ENCODE data around the gene MAPK9. TPM values are rescaled to one million over a fixed set of nuclear protein-coding genes. Genes with fewer than 3 reads are reported as not detected.

The MAPK9 gene
- polyA plus RNA-seq, 2 donors, result 5.4 to 10.3 TPM

DNA sequence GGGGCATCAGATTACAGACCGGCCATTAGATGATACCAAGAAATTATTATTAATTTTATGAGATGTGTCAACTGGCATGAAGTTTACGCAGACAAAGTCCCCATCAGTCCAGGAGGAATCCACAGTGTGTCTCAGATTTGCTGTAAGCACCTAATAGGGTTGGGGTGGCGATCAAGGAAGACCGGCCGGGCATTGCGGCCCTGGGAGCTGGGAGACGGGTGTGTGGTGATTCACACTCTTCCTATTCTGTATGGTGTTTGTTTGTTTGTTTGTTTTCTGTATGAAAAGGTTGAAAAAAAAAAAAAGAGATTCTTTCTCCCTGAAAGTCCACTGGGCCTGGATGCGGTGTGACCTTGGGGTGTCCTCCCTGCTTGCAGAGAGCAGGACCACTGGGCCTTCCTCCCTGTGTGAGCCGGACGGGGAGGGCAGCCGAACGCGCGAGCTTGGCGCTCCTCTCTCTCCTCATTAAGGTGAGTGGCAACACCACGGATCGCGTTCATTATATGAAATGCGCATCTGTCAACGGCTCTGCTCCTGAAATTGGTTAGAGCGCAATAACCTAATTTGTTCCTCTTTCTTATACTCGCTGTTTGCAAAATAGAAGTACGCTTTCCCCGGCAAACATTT lies 98.0 kb downstream of the MAPK9 start:
- H3K4me1 ChIP-seq (ENCODE audit: control insufficient read depth in 2 of 2, insufficient read depth in 2 of 2, low read length in 1 of 2), result no peaks in the 10 kb centered on the region
- no peaks in the 10 kb centered on the region for H3K36me3 ChIP-seq (ENCODE audit: control insufficient read depth in 2 of 2, insufficient read depth in 2 of 2, low read length in 1 of 2)
- H3K27ac ChIP-seq (ENCODE audit: low read depth in 2 of 2, low read length in 1 of 2), result no peak overlapping the region
- H3K27me3 ChIP-seq (ENCODE audit: control insufficient read depth in 1 of 2, insufficient read depth in 2 of 2, low read length in 2 of 2), result no peaks in the 10 kb centered on the region
- peaks cover 3% of the 10 kb centered on the region in 2 donors for H3K9me3 ChIP-seq (ENCODE audit: control insufficient read depth in 2 of 2, insufficient read depth in 1 of 2, low read depth in 1 of 2, low read length in 1 of 2)
- H3K4me3 ChIP-seq (ENCODE audit: low read depth in 1 of 2, low read length in 2 of 2), result no peak overlapping the region
- 94 to 95% methylated on average over 24 of the region's 24 CpGs for WGBS, 2 donors

DNA sequence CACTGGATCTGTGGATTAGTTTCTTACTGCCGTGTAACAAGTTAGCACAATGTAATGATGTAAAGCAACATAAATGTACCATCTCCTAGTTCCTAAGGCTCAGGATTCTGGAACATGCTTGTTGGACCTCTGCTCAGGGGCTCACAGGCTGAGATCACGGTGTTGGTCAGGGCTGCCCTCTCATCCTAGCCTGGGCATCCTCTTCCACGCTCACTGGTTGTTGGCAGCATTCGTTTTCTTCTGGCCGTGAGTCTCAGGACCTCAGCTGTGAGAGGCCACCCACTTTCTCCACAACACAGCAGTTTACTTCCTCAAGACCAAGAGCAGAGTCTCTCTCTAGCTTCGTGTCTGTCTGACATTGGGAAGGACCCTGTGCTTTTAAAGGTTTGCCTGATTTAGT lies 100.2 kb downstream of the MAPK9 start:
- Histone ChIP-seq H3K27ac (ENCODE audit: low read depth in 2 of 2, low read length in 1 of 2) (no peak overlapping the region), H3K36me3 (ENCODE audit: control insufficient read depth in 2 of 2, insufficient read depth in 2 of 2, low read length in 1 of 2) (no peaks in the 10 kb centered on the region), H3K27me3 (ENCODE audit: control insufficient read depth in 1 of 2, insufficient read depth in 2 of 2, low read length in 2 of 2) (no peaks in the 10 kb centered on the region), H3K4me1 (ENCODE audit: control insufficient read depth in 2 of 2, insufficient read depth in 2 of 2, low read length in 1 of 2) (no peaks in the 10 kb centered on the region), H3K4me3 (ENCODE audit: low read depth in 1 of 2, low read length in 2 of 2) (no peak overlapping the region), H3K9me3 (ENCODE audit: control insufficient read depth in 2 of 2, insufficient read depth in 1 of 2, low read depth in 1 of 2, low read length in 1 of 2) (peaks cover 3% of the 10 kb centered on the region in 2 donors)
- WGBS, 2 donors, result 56 to 58% methylated on average over 6 of the region's 6 CpGs

DNA sequence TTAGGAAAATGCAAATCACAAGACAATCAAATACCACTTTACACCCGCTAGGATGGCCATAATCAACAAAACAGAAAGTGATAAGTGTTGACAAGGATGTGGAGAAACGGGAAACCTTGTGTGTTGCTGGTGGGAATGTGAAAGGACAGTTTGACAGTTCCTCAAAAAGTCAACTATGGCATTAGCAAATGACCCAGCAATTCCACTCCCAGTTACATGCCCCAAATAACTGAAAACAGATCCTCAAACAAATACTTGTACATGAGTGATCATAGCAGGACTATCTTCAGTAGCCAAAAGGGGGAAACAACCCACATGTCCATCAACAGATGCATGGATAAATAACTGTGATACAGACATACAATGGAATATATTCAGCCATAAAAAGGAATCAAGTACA lies 104.1 kb downstream of the MAPK9 start:
- Histone ChIP-seq H3K9me3 (ENCODE audit: control insufficient read depth in 2 of 2, insufficient read depth in 1 of 2, low read depth in 1 of 2, low read length in 1 of 2) (peaks cover 3% of the 10 kb centered on the region in 2 donors), H3K4me3 (ENCODE audit: low read depth in 1 of 2, low read length in 2 of 2) (no peak overlapping the region), H3K27me3 (ENCODE audit: control insufficient read depth in 1 of 2, insufficient read depth in 2 of 2, low read length in 2 of 2) (no peaks in the 10 kb centered on the region), H3K36me3 (ENCODE audit: control insufficient read depth in 2 of 2, insufficient read depth in 2 of 2, low read length in 1 of 2) (no peaks in the 10 kb centered on the region), H3K4me1 (ENCODE audit: control insufficient read depth in 2 of 2, insufficient read depth in 2 of 2, low read length in 1 of 2) (no peaks in the 10 kb centered on the region), H3K27ac (ENCODE audit: low read depth in 2 of 2, low read length in 1 of 2) (no peak overlapping the region)
- WGBS, 2 donors, result 70 to 79% methylated on average over 2 of the region's 2 CpGs

Other genes starting within 250 kb of the MAPK9 start
- 10 to 100 TPM in 1 of 2 donors, 1 to 10 TPM in 1; 6.1 to 13.2 TPM for gene RNF130, start 220.3 kb downstream of the MAPK9 start, polyA plus RNA-seq
- gene RASGEF1C, start 82.9 kb downstream of the MAPK9 start, polyA plus RNA-seq, result under 1 TPM; 0.04 to 0.13 TPM
- gene GFPT2, start 61.3 kb upstream of the MAPK9 start, polyA plus RNA-seq, result 1 to 10 TPM in 1 of 2 donors, under 1 TPM in 1; 0.73 to 1.9 TPM
- 1 to 10 TPM; 6.8 TPM for gene CNOT6, start 202.3 kb upstream of the MAPK9 start, polyA plus RNA-seq

Measured in esophagus (tissue), 2 donors.